Fibroblast of lung (primary cell): Measurements from ENCODE around the gene WDR81. TPM values are rescaled to one million over a fixed set of nuclear protein-coding genes. Genes with fewer than 3 reads are reported as not detected.

Experiments used
- DNase-seq, 2 donors: peaks; one replicate each; pipeline versions ENCODE4 v3.0.0 to v3.0.0-alpha.2; 2010; ENCODE audit warnings: low read depth in 2 of 2
- H2AFZ ChIP-seq: 2 replicates; pipeline ENCODE4 v1.5.1; 2012; ENCODE audit warnings: low read length, control low read depth, inconsistent platforms
- H3K27ac ChIP-seq: 2 replicates; pipeline ENCODE4 v1.5.1; 2011; ENCODE audit warnings: low read length, control low read depth; ENCODE audit not compliant: insufficient read depth
- H3K27me3 ChIP-seq: 2 replicates; pipeline ENCODE4 v1.5.1; 2011; ENCODE audit warnings: mild to moderate bottlenecking, low read length; ENCODE audit not compliant: control insufficient read depth, insufficient read depth
- H3K36me3 ChIP-seq: 2 replicates; pipeline ENCODE4 v1.5.1; 2011; ENCODE audit warnings: low read length; ENCODE audit not compliant: control insufficient read depth, insufficient read depth
- H3K4me1 ChIP-seq: 2 replicates; pipeline ENCODE4 v1.5.1; 2011; ENCODE audit warnings: low read length; ENCODE audit not compliant: control insufficient read depth, insufficient read depth; ENCODE audit errors: extremely low read depth
- H3K4me2 ChIP-seq: 2 replicates; pipeline ENCODE4 v1.5.1; 2011; ENCODE audit warnings: low read length, control low read depth; ENCODE audit not compliant: insufficient read depth; ENCODE audit errors: extremely low read depth
- H3K4me3 ChIP-seq, 4 experiments: fragments of 200-600 bp in 1 of 4; sonication (generic) in 1 of 4; replicated peaks in 1 of 4; 2 replicates each; pipeline ENCODE4 v1.5.1; 2011 to 2016; ENCODE audit warnings: low read length in 4 of 4, low read depth in 3 of 4, mild to moderate bottlenecking in 3 of 4, control low read depth in 2 of 4, inconsistent platforms in 1 of 4, mixed read lengths in 1 of 4; ENCODE audit not compliant: insufficient read depth in 1 of 4; ENCODE audit errors: control extremely low read depth in 1 of 4
- H3K79me2 ChIP-seq: 2 replicates; pipeline ENCODE4 v1.5.1; 2012; ENCODE audit warnings: mild to moderate bottlenecking, low read length, inconsistent platforms; ENCODE audit not compliant: control insufficient read depth, insufficient read depth
- H3K9ac ChIP-seq: 2 replicates; pipeline ENCODE4 v1.5.1; 2011; ENCODE audit warnings: mild to moderate bottlenecking, low read length, control low read depth; ENCODE audit not compliant: insufficient read depth
- H3K9me3 ChIP-seq: 2 replicates; pipeline ENCODE4 v1.5.1; 2012; ENCODE audit warnings: low read depth, low read length; ENCODE audit not compliant: control insufficient read depth, insufficient read depth
- H4K20me1 ChIP-seq: 2 replicates; pipeline ENCODE4 v1.5.1; 2011; ENCODE audit warnings: low read length; ENCODE audit not compliant: control insufficient read depth, insufficient read depth; ENCODE audit errors: extremely low read depth
- EZH2 ChIP-seq: IDR thresholded peaks from 2 replicates; pipeline ENCODE4 v1.5.1; 2012; ENCODE audit warnings: low read length, control low read depth, mild to moderate bottlenecking; ENCODE audit errors: missing control alignments
- polyA plus RNA-seq, 2 donors: library from polyadenylated mRNA; depleted of rRNA in 1 of 2; stranded (reverse) in 1 of 2; unstranded in 1 of 2; fragments of >200 nt; gene quantifications; 2 replicates each; pipeline ENCODE4 v1.2.1, GENCODE V29; 2011 to 2012; ENCODE audit warnings: missing spikeins in 1 of 2
- total RNA-seq: library from RNA; depleted of rRNA; stranded (reverse); fragments of >200 nt; gene quantifications from 2 replicates; pipeline ENCODE4 v1.2.1, GENCODE V29; 2014
- TF ChIP-seq, protein P1 (sequence below), 2 donors: IDR thresholded peaks in 1 of 2; conservative IDR thresholded peaks in 1 of 2; 1 replicate in 1 of 2; 2 replicates in 1 of 2; pipeline ENCODE4 v1.5.1; 2011 to 2012; ENCODE audit warnings: low read length in 2 of 2, control low read depth in 1 of 2, inconsistent platforms in 1 of 2, low read depth in 1 of 2, mild to moderate bottlenecking in 1 of 2

WDR81 gene
- total and polyA plus RNA-seq, 2 donors (not counting 1 experiment from before 2014, with no cell fraction given): 5.4 to 31.5 TPM

DNA sequence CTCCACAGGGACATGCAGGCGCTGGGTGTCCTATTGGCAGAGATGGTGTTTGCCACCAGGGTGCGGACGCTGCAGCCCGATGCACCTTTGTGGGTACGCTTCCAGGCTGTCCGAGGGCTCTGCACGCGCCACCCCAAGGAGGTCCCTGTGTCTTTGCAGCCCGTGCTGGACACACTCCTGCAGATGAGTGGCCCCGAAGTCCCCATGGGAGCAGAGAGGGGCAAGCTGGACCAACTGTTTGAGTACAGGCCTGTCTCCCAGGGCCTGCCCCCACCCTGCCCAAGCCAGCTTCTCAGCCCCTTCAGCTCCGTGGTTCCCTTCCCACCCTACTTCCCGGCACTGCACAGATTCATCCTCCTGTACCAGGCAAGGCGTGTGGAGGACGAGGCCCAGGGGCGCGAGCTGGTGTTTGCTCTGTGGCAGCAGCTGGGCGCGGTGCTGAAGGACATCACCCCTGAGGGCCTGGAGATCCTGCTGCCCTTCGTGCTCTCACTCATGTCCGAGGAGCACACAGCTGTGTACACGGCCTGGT, 2.8 kb downstream of the WDR81 start:
- Histone ChIP-seq H3K4me1 (peaks cover 12% of the 10 kb centered on the region), H3K27me3 (no peaks in the 10 kb centered on the region), H4K20me1 (no peaks in the 10 kb centered on the region), H3K79me2 (peaks cover 5% of the 10 kb centered on the region), H3K36me3 (peaks cover 12% of the 10 kb centered on the region), H2AFZ (no peak overlapping the region), H3K27ac (no peak overlapping the region), H3K9ac (no peak overlapping the region), H3K4me2 (no peak overlapping the region), H3K4me3 (no peak overlapping the region), H3K9me3 (no peaks in the 10 kb centered on the region)
- no peak for DNase-seq
- TF ChIP-seq EZH2: no peak
- TF ChIP-seq, protein P1, sequence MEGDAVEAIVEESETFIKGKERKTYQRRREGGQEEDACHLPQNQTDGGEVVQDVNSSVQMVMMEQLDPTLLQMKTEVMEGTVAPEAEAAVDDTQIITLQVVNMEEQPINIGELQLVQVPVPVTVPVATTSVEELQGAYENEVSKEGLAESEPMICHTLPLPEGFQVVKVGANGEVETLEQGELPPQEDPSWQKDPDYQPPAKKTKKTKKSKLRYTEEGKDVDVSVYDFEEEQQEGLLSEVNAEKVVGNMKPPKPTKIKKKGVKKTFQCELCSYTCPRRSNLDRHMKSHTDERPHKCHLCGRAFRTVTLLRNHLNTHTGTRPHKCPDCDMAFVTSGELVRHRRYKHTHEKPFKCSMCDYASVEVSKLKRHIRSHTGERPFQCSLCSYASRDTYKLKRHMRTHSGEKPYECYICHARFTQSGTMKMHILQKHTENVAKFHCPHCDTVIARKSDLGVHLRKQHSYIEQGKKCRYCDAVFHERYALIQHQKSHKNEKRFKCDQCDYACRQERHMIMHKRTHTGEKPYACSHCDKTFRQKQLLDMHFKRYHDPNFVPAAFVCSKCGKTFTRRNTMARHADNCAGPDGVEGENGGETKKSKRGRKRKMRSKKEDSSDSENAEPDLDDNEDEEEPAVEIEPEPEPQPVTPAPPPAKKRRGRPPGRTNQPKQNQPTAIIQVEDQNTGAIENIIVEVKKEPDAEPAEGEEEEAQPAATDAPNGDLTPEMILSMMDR (conservative IDR thresholded peaks at IDR 0.05 in 1 of 2, IDR thresholded peaks at IDR 0.05 in 1 of 2; ENCODE audit: low read depth in 1 of 2, low read length in 2 of 2): no peak

DNA sequence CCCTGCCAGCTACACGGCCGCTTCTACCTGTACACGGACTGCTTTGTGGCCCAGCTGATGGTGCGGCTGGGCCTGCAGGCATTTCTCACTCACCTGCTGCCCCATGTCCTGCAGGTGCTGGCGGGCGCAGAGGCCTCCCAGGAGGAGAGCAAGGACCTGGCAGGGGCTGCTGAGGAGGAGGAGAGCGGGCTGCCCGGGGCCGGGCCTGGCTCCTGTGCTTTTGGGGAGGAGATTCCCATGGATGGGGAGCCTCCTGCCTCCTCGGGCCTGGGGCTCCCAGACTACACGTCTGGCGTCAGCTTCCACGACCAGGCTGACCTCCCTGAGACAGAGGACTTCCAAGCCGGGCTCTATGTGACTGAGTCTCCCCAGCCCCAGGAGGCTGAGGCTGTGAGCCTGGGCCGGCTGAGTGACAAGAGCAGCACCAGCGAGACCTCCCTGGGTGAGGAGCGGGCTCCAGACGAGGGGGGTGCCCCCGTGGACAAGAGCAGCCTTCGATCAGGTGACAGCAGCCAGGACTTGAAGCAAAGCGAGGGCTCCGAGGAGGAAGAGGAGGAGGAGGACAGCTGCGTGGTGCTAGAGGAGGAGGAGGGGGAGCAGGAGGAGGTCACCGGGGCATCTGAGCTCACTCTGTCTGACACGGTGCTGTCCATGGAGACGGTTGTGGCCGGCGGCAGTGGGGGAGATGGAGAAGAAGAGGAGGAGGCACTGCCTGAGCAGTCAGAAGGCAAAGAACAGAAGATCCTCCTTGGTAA, 3.5 kb downstream of the WDR81 start:
- no peak overlapping the region for H3K9ac ChIP-seq
- H3K79me2 ChIP-seq: peaks cover 5% of the 10 kb centered on the region
- no peak overlapping the region for H3K4me2 ChIP-seq
- no peak for DNase-seq
- no peaks in the 10 kb centered on the region for H3K27me3 ChIP-seq
- H4K20me1 ChIP-seq: no peaks in the 10 kb centered on the region
- TF ChIP-seq, protein P1 (conservative IDR thresholded peaks at IDR 0.05 in 1 of 2, IDR thresholded peaks at IDR 0.05 in 1 of 2; ENCODE audit: low read depth in 1 of 2, low read length in 2 of 2): no peak
- no peak for TF ChIP-seq EZH2
- peaks cover 17% of the 10 kb centered on the region for H3K36me3 ChIP-seq
- H3K9me3 ChIP-seq: no peaks in the 10 kb centered on the region
- H3K27ac ChIP-seq: no peak overlapping the region
- peaks cover 12% of the 10 kb centered on the region for H3K4me1 ChIP-seq
- H3K4me3 ChIP-seq: no peak overlapping the region
- no peak overlapping the region for H2AFZ ChIP-seq

DNA sequence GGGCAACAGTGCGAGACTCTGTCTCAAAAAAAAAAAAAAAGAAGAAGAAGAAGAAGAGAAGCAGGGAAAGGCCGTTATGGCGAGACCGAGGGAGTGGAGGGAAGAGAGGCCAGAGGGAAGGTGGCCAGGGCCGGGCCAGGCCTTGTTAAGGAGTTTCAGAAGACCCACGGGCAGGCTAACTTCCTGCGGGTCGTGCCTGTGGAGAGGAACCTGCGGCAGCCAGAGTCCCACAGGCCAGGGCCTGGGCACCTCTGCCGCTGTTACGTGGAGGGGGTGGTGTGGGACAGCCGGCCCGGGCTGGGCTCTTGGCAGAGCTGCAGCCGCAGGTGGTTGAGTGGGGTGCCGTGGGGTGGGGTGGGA, 5.4 kb downstream of the WDR81 start:
- peak overlapping the region in 1 of 4 experiments; percentile 33 for H3K4me3 ChIP-seq

More for the DNA sequence above, 5.4 kb downstream of the WDR81 start:
- H3K4me2 ChIP-seq: peak overlapping the region; percentile 44
- peaks cover 12% of the 10 kb centered on the region for H3K4me1 ChIP-seq
- H3K36me3 ChIP-seq: peaks cover 26% of the 10 kb centered on the region
- H3K27ac ChIP-seq: peak overlapping the region; percentile 61
- no peak overlapping the region for H3K9ac ChIP-seq
- peaks cover 5% of the 10 kb centered on the region for H3K79me2 ChIP-seq
- H4K20me1 ChIP-seq: no peaks in the 10 kb centered on the region
- TF ChIP-seq EZH2: no peak
- TF ChIP-seq, protein P1 (conservative IDR thresholded peaks at IDR 0.05 in 1 of 2, IDR thresholded peaks at IDR 0.05 in 1 of 2; ENCODE audit: low read depth in 1 of 2, low read length in 2 of 2): no peak
- no peaks in the 10 kb centered on the region for H3K27me3 ChIP-seq
- no peak overlapping the region for H2AFZ ChIP-seq
- H3K9me3 ChIP-seq: no peaks in the 10 kb centered on the region
- no peak for DNase-seq
